H9 (cell line): ENCODE data around the gene THOC5. TPM values are rescaled to one million over a fixed set of nuclear protein-coding genes. Genes with fewer than 3 reads are reported as not detected.

Source experiments
- DNase-seq: peaks from one replicate; pipeline ENCODE4 v3.0.0-alpha.2; 2017
- H2AFZ ChIP-seq: one replicate; pipeline ENCODE4 v1.6.1; 2013; ENCODE audit warnings: mild to moderate bottlenecking, low read length, control low read depth, moderate library complexity
- H2AK5ac ChIP-seq: 2 replicates; pipeline ENCODE4 v1.6.1; 2013; ENCODE audit warnings: low read length, control low read depth, mixed read lengths; ENCODE audit not compliant: insufficient read length
- H2BK120ac ChIP-seq: one replicate; pipeline ENCODE4 v1.6.1; 2013; ENCODE audit warnings: low read depth, mild to moderate bottlenecking, low read length, control low read depth, inconsistent platforms; ENCODE audit not compliant: poor library complexity, severe bottlenecking
- H2BK12ac ChIP-seq: 2 replicates; pipeline ENCODE4 v1.6.1; 2013; ENCODE audit warnings: low read length, control low read depth, mixed read lengths, low read depth; ENCODE audit not compliant: insufficient read length
- H2BK15ac ChIP-seq: 2 replicates; pipeline ENCODE4 v1.6.1; 2013; ENCODE audit warnings: low read depth, low read length, control low read depth
- H2BK20ac ChIP-seq: one replicate; pipeline ENCODE4 v1.6.1; 2013; ENCODE audit warnings: low read depth, mild to moderate bottlenecking, low read length, control low read depth, inconsistent platforms; ENCODE audit not compliant: poor library complexity, severe bottlenecking
- H2BK5ac ChIP-seq: 2 replicates; pipeline ENCODE4 v1.6.1; 2013; ENCODE audit warnings: low read length, control low read depth, mixed read lengths; ENCODE audit not compliant: insufficient read length
- H3K14ac ChIP-seq: 2 replicates; pipeline ENCODE4 v1.6.1; 2013; ENCODE audit warnings: low read length, control low read depth; ENCODE audit not compliant: insufficient read depth
- H3K18ac ChIP-seq: 2 replicates; pipeline ENCODE4 v1.6.1; 2013; ENCODE audit warnings: low read depth, mild to moderate bottlenecking, mixed read lengths, low read length, control low read depth; ENCODE audit not compliant: insufficient read length
- H3K23ac ChIP-seq: 2 replicates; pipeline ENCODE4 v1.6.1; 2013; ENCODE audit warnings: low read length, control low read depth, mixed read lengths, low read depth; ENCODE audit not compliant: insufficient read length
- H3K23me2 ChIP-seq: 2 replicates; pipeline ENCODE4 v1.6.1; 2013; ENCODE audit warnings: low read depth, mild to moderate bottlenecking, mixed read lengths, low read length, control low read depth; ENCODE audit not compliant: insufficient read length, poor library complexity, severe bottlenecking
- H3K27ac ChIP-seq: 2 replicates; pipeline ENCODE4 v1.5.1; 2013; ENCODE audit warnings: low read length, control low read depth, mixed read lengths, low read depth; ENCODE audit not compliant: insufficient read length
- H3K27me3 ChIP-seq: 2 replicates; pipeline ENCODE4 v1.6.1; 2013; ENCODE audit warnings: low read length, control low read depth, inconsistent platforms; ENCODE audit not compliant: insufficient read depth
- H3K4ac ChIP-seq: 2 replicates; pipeline ENCODE4 v1.6.1; 2013; ENCODE audit warnings: low read depth, mild to moderate bottlenecking, control low read depth, inconsistent platforms, low read length, moderate library complexity
- H3K4me1 ChIP-seq: 2 replicates; pipeline ENCODE4 v1.6.1; 2013; ENCODE audit warnings: low read length, control low read depth, inconsistent platforms; ENCODE audit not compliant: insufficient read depth
- H3K4me2 ChIP-seq: 2 replicates; pipeline ENCODE4 v1.6.1; 2013; ENCODE audit warnings: low read length, control low read depth, mixed read lengths; ENCODE audit not compliant: insufficient read length, insufficient read depth
- H3K56ac ChIP-seq: 2 replicates; pipeline ENCODE4 v1.6.1; 2013; ENCODE audit warnings: low read depth, mild to moderate bottlenecking, mixed read lengths, low read length, control low read depth; ENCODE audit not compliant: insufficient read length
- H3K79me1 ChIP-seq: 2 replicates; pipeline ENCODE4 v1.6.1; 2013; ENCODE audit warnings: low read depth, mild to moderate bottlenecking, moderate library complexity, low read length, control low read depth, inconsistent platforms; ENCODE audit not compliant: insufficient read depth, poor library complexity, severe bottlenecking
- H3K79me2 ChIP-seq: 2 replicates; pipeline ENCODE4 v1.6.1; 2013; ENCODE audit warnings: low read length, control low read depth, inconsistent platforms; ENCODE audit not compliant: insufficient read depth
- H3K9ac ChIP-seq: 2 replicates; pipeline ENCODE4 v1.6.1; 2013; ENCODE audit warnings: low read length, control low read depth, mixed read lengths; ENCODE audit not compliant: insufficient read length; ENCODE audit errors: extremely low read depth
- H3K9me3 ChIP-seq: one replicate; pipeline ENCODE4 v1.6.1; 2013; ENCODE audit warnings: low read depth, low read length, inconsistent platforms; ENCODE audit not compliant: control insufficient read depth
- H3T11ph ChIP-seq: one replicate; pipeline ENCODE4 v1.6.1; 2013; ENCODE audit warnings: mild to moderate bottlenecking, low read length, control low read depth, inconsistent platforms
- H4K20me1 ChIP-seq: one replicate; pipeline ENCODE4 v1.6.1; 2013; ENCODE audit not compliant: control insufficient read depth, insufficient read length, insufficient read depth
- H4K5ac ChIP-seq: 2 replicates; pipeline ENCODE4 v1.6.1; 2013; ENCODE audit warnings: low read depth, mild to moderate bottlenecking, mixed read lengths, low read length, control low read depth; ENCODE audit not compliant: insufficient read length
- H4K8ac ChIP-seq: replicated peaks from 2 replicates; pipeline ENCODE4 v1.6.1; 2013; ENCODE audit warnings: low read length, control low read depth, mixed read lengths, low read depth; ENCODE audit not compliant: insufficient read length
- H4K91ac ChIP-seq: 2 replicates; pipeline ENCODE4 v1.6.1; 2013; ENCODE audit warnings: low read depth, mild to moderate bottlenecking, moderate library complexity, mixed read lengths, low read length, control low read depth; ENCODE audit not compliant: insufficient read length
- H3K27ac Mint-ChIP-seq, 3 experiments: 2 replicates in 2 of 3; 3 replicates in 1 of 3; pipeline ENCODE4 v1.8.0; 2020 to 2021; ENCODE audit warnings: mixed read lengths in 3 of 3, mild to moderate bottlenecking in 1 of 3, moderate library complexity in 1 of 3
- H3K27me3 Mint-ChIP-seq: 2 replicates; pipeline ENCODE4 v1.8.0; 2021; ENCODE audit warnings: low read depth, mild to moderate bottlenecking, moderate library complexity, mixed read lengths
- H3K36me3 Mint-ChIP-seq, 3 experiments: 2 replicates in 2 of 3; 3 replicates in 1 of 3; pipeline ENCODE4 v1.8.0; 2020 to 2021; ENCODE audit warnings: low read depth in 3 of 3, mixed read lengths in 3 of 3; ENCODE audit not compliant: insufficient read depth in 1 of 3
- H3K4me1 Mint-ChIP-seq, 2 experiments: 2 replicates each; pipeline ENCODE4 v1.8.0; 2020; ENCODE audit warnings: mixed read lengths in 2 of 2
- H3K4me3 Mint-ChIP-seq, 2 experiments: 2 replicates in 1 of 2; 3 replicates in 1 of 2; pipeline ENCODE4 v1.8.0; 2020 to 2021; ENCODE audit warnings: mild to moderate bottlenecking in 2 of 2, mixed read lengths in 2 of 2, moderate library complexity in 1 of 2
- H3K9me3 Mint-ChIP-seq, 2 experiments: 2 replicates in 1 of 2; 3 replicates in 1 of 2; pipeline ENCODE4 v1.8.0; 2020; ENCODE audit warnings: mild to moderate bottlenecking in 2 of 2, mixed read lengths in 2 of 2, moderate library complexity in 1 of 2
- WGBS: extraction: QIAGEN DNeasy Blood & Tissue Kit; methylation state at CpG from one replicate; pipeline ENCODE4 v1.1.7; 2013; ENCODE audit warnings: missing lambda C conversion rate, low lambda C conversion rate, mixed read lengths; ENCODE audit not compliant: insufficient read length; ENCODE audit errors: extremely low coverage; 5-methylcytosine and 5-hydroxymethylcytosine counted together
- total RNA-seq: library from RNA; stranded (reverse); gene quantifications from 2 replicates; pipeline ENCODE4 v1.2.1, GENCODE V29; 2021
- TF ChIP-seq, protein P1 (sequence below): fragments of 200-600 bp; sonication (generic); conservative IDR thresholded peaks from 3 replicates; pipeline ENCODE4 v1.8.0; 2021; ENCODE audit warnings: antibody characterized with exemption, mild to moderate bottlenecking

The THOC5 gene
- total RNA-seq, 1 experiment from 2014 or later = 71.8 TPM

DNA sequence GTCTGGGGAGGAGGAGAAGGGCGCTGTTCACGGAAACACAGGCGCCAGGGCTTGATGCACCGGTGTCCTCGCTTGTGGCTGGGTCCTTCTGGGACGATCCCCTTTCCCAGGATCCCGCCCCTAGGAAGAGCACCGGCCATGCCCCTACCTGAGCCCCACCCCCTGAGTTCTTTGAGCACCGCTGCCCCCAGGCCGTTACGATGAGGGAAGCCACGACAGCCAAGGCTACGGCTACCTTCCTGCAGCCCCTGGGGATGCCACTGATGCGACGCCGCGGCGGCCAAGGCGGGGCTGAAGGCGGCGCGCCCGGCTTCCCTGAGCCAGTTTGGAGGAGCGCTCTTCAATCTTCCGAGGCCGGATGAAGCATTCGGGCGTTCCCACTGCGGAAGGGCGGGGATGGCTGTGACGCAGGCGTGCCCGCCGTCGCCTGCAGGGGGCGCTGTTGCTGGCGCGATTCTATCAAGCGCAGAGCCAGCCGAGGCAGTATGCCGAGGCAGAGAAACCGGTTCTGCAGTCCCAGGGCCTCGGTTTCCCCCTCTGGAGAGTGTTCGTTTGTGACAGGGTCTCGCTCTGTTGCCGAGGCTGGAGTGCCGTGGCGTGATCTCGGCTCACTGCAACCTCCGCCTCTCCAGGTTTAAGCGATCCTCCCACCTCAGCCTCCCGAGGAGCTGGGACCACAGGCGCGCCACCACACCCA lies 83.2 kb downstream of the THOC5 start:
- no peak overlapping the region for H3K9ac ChIP-seq
- H3T11ph ChIP-seq = no peak overlapping the region
- H3K4ac ChIP-seq = no peak overlapping the region
- H4K91ac ChIP-seq = no peak overlapping the region
- peak overlapping the region in 2 of 3 experiments; percentile 10 to 26; a peak in 2 of 7 replicates for H3K27ac Mint-ChIP-seq
- peak overlapping the region; percentile 76 to 79 for H3K4me3 Mint-ChIP-seq
- no peak overlapping the region for H2AK5ac ChIP-seq
- no peaks in the 10 kb centered on the region for H3K9me3 Mint-ChIP-seq
- H2BK20ac ChIP-seq = no peak overlapping the region
- no peaks in the 10 kb centered on the region for H3K36me3 Mint-ChIP-seq
- no peaks in the 10 kb centered on the region for H3K9me3 ChIP-seq
- no peaks in the 10 kb centered on the region for H3K4me1 ChIP-seq
- H3K79me1 ChIP-seq = no peaks in the 10 kb centered on the region
- no peak overlapping the region for H3K23ac ChIP-seq
- peak; percentile 92 for DNase-seq
- no peak overlapping the region for H3K27ac ChIP-seq
- H3K4me2 ChIP-seq = peak overlapping the region; percentile 70
- no peaks in the 10 kb centered on the region for H4K20me1 ChIP-seq
- TF ChIP-seq, protein P1, sequence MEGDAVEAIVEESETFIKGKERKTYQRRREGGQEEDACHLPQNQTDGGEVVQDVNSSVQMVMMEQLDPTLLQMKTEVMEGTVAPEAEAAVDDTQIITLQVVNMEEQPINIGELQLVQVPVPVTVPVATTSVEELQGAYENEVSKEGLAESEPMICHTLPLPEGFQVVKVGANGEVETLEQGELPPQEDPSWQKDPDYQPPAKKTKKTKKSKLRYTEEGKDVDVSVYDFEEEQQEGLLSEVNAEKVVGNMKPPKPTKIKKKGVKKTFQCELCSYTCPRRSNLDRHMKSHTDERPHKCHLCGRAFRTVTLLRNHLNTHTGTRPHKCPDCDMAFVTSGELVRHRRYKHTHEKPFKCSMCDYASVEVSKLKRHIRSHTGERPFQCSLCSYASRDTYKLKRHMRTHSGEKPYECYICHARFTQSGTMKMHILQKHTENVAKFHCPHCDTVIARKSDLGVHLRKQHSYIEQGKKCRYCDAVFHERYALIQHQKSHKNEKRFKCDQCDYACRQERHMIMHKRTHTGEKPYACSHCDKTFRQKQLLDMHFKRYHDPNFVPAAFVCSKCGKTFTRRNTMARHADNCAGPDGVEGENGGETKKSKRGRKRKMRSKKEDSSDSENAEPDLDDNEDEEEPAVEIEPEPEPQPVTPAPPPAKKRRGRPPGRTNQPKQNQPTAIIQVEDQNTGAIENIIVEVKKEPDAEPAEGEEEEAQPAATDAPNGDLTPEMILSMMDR = peak; percentile 100
- H4K5ac ChIP-seq = no peak overlapping the region
- peaks cover 67% of the 10 kb centered on the region for H3K27me3 Mint-ChIP-seq
- no peak overlapping the region for H2BK15ac ChIP-seq
- H3K4me1 Mint-ChIP-seq = peaks cover 9 to 13% of the 10 kb centered on the region in 2 experiments
- H3K18ac ChIP-seq = peak overlapping the region; percentile 45
- no peak overlapping the region for H4K8ac ChIP-seq
- H3K79me2 ChIP-seq = no peaks in the 10 kb centered on the region
- no peaks in the 10 kb centered on the region; the same call in 1 of the 2 replicates for H3K27me3 ChIP-seq
- H3K14ac ChIP-seq = no peak overlapping the region; the same call in 1 of the 2 replicates
- no peak overlapping the region for H3K56ac ChIP-seq
- H2BK120ac ChIP-seq = no peak overlapping the region
- no peak overlapping the region for H2BK12ac ChIP-seq
- no peak overlapping the region for H2AFZ ChIP-seq
- WGBS = no CpG with 5 or more reads among the region's 54 CpGs
- peaks cover 6% of the 10 kb centered on the region for H3K23me2 ChIP-seq
- no peak overlapping the region for H2BK5ac ChIP-seq
